Heart left ventricle (tissue), 13 donors: Measurements from ENCODE around the gene PCDHB13.
"Not testable (repeated sequence)": the region's sequence is repeated elsewhere in the genome, so short reads cannot be mapped to it uniquely, and the experiment has no call there.

Source experiments
- CTCF ChIP-seq, 12 donors: fragments of 200-600 bp; sonication (generic) in 4 of 12; IDR thresholded peaks; one replicate each; pipeline versions ENCODE4 v1.5.0 to v1.8.0; 2018 to 2022; ENCODE audit warnings: antibody characterized with exemption in 12 of 12, mild to moderate bottlenecking in 5 of 12
- POLR2A ChIP-seq, 2 donors: fragments of 450-650 bp; IDR thresholded peaks; one replicate each; pipeline ENCODE4 v1.6.1; 2017; ENCODE audit warnings: antibody characterized with exemption in 2 of 2, mild to moderate bottlenecking in 2 of 2, moderate library complexity in 2 of 2
- donor health status: ischemic (EF 13 %, LVEDD 7.1; RV severe dilation, severe dysfunction).
- donor health status: DM: no; HTN: yes; CAD: no.
- donor health status: DM: no; HTN: no; CAD: no.
- donor health status: ischemic (EF 25% LVEDD 6.9; RV normal size, moderate dysfunction).
- donor health status: ischemic (EF 25% LVEDD 5.7; RV mildly dilated, moderate dysfunction).
- donor health status: ischemic (EF 35%, LVEDD 5.7; RV mildly dilated, moderate dysfunction).
- donor health status: nonischemic (EF 11% LVEDD 7.7; RV severe dilation, severe dysfunction).
- donor health status: DM: yes; HTN: yes; CAD: no.
- donor health status: PGD.
- donor health status: ischemic (EF 29% LVEDD 5.4; RV normal size, mild dysfunction).
- donor health status: nonischemic (EF 23%, LVEDD 6.1; RV moderate dilation, normal function).

- not testable (repeated sequence) for TF ChIP-seq CTCF, POLR2A (IDR thresholded peaks at IDR 0.05)
These were observed 24.6 kb upstream of the PCDHB13 start for GRCh38 chr5:141189131-141189530.
